ENCODE data around the gene DACT1.

The DACT1 gene

GRCh38 chr14:58599707-58600106 lies 38.1 kb upstream of the DACT1 start:
- no peak for TF ChIP-seq ZFX (IDR thresholded peaks at IDR 0.05; ENCODE audit: borderline replicate concordance)
- no peak for TF ChIP-seq CTCF (IDR thresholded peaks at IDR 0.05)

GRCh38 chr14:58605465-58605864 lies 32.3 kb upstream of the DACT1 start:
- TF ChIP-seq ZFX (IDR thresholded peaks at IDR 0.05; ENCODE audit: borderline replicate concordance) (no peak), CTCF (IDR thresholded peaks at IDR 0.05) (no peak)

More at GRCh38 chr14:58599707-58600106, 38.1 kb upstream of the DACT1 start:
- H3K27ac ChIP-seq: no peak overlapping the region

GRCh38 chr14:58607131-58607951 lies 30.4 kb upstream of the DACT1 start:
- no peak for TF ChIP-seq CTCF (IDR thresholded peaks at IDR 0.05)
- no peak for TF ChIP-seq ZFX (IDR thresholded peaks at IDR 0.05; ENCODE audit: borderline replicate concordance)
- no peak overlapping the region for H3K27ac ChIP-seq

More at GRCh38 chr14:58605465-58605864, 32.3 kb upstream of the DACT1 start:
- no peak overlapping the region for H3K27ac ChIP-seq

- TF ChIP-seq ZFX (IDR thresholded peaks at IDR 0.05; ENCODE audit: borderline replicate concordance) (no peak), CTCF (IDR thresholded peaks at IDR 0.05) (no peak)
- no peak overlapping the region for H3K27ac ChIP-seq
These were observed 29.8 kb upstream of the DACT1 start for GRCh38 chr14:58607952-58608317.

DNA sequence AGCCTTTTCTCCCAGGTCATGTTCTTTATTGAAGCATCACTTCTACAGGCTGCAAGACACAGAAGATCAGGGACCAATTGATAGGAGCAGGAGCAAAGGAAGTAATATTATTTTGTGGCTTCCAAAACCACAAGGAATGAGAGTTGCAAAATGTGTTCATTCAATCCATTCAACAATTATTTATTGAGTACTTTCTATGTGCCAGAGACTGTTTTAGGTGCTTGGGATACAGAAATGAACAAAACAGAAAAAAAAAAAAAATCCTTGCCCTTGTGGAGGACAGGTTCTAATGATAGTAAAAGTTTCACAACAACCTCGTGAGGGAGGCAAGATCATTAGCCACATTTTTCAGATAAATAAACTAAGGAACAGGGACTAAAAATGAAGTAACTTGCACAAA lies 20.1 kb upstream of the DACT1 start:
- TF ChIP-seq CTCF (IDR thresholded peaks at IDR 0.05): no peak
- no peak for TF ChIP-seq ZFX (IDR thresholded peaks at IDR 0.05; ENCODE audit: borderline replicate concordance)
- no peak overlapping the region for H3K27ac ChIP-seq

DNA sequence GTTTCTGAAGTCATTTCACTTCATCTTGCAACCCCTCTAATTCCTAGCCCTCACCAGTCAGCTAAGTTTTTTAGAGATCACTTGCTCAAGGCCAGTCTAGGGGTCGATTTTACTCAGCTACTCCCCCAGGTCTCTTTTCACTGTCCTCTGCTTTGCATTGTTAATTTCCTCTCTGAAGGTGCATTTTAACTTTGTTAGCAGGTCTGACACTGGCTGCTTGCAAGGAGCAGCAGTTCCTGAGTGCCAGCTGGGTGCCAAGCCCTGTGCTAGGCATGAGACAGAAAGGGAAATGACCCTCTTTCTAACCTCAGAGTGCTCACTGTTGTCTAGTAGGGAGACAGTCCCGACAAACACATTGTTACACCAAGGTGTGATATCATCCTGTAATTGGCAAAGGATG lies 17.8 kb upstream of the DACT1 start:
- H3K27ac ChIP-seq: no peak overlapping the region
- TF ChIP-seq ZFX (IDR thresholded peaks at IDR 0.05; ENCODE audit: borderline replicate concordance): no peak
- TF ChIP-seq CTCF (IDR thresholded peaks at IDR 0.05): no peak

DNA sequence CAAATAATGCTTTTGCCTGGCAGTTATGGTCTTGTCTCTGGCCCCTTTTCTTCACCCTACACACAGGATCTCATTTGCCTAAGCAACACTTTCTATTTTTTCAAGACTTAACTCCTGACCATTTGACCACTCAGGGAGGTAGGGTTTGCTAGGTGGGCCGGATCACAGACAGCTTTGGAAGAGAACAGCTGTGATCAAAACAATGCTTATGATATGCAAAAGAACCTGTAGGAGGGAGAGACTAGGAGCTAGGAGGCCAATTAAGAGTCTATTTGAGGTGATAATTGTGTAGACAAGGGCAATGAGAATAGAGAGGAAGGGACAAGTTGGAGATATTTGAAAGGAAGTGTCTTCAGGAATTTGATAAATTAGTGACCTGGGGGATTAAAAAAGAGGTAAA lies 12.3 kb upstream of the DACT1 start:
- TF ChIP-seq CTCF (IDR thresholded peaks at IDR 0.05) (no peak), ZFX (IDR thresholded peaks at IDR 0.05; ENCODE audit: borderline replicate concordance) (no peak)
- H3K27ac ChIP-seq: no peak overlapping the region

All from 22Rv1 (cell line).